Activated T-helper 2 cell treated with anti-CD3 and anti-CD28 coated beads, Interferon-gamma antibody, Interleukin-2, Interleukin-4, amounts not matched to agents 10 μg/mL and 5 μg/mL and 100 μg/mL, durations not matched to agents 14 hours and 24 hours and 36 hours (primary cell): ENCODE data around the gene TMEM53. TPM values are rescaled to one million over a fixed set of nuclear protein-coding genes. Genes with fewer than 3 reads are reported as not detected.

Source experiments
- DNase-seq: peaks from one replicate; pipeline ENCODE4 v3.0.0; 2021; ENCODE audit warnings: low spot score
- H3K27ac Mint-ChIP-seq: one replicate; pipeline ENCODE4 v1.8.0; 2021; ENCODE audit warnings: mixed read lengths
- H3K27me3 Mint-ChIP-seq: one replicate; pipeline ENCODE4 v1.8.0; 2021; ENCODE audit warnings: low read depth, mixed read lengths
- H3K36me3 Mint-ChIP-seq: one replicate; pipeline ENCODE4 v1.8.0; 2021; ENCODE audit warnings: low read depth, mixed read lengths
- H3K4me1 Mint-ChIP-seq: one replicate; pipeline ENCODE4 v1.8.0; 2021; ENCODE audit warnings: low read depth, mixed read lengths
- H3K4me3 Mint-ChIP-seq: one replicate; pipeline ENCODE4 v1.8.0; 2021; ENCODE audit warnings: low read depth, mild to moderate bottlenecking, moderate library complexity, mixed read lengths
- H3K9me3 Mint-ChIP-seq: one replicate; pipeline ENCODE4 v1.8.0; 2021; ENCODE audit warnings: mixed read lengths
- intact Hi-C: fragments of 100-400 bp; cut with micrococcal nuclease; formaldehyde crosslinking; loops from one replicate; pipeline ENCODE4 v1.15.1; 2023
- total RNA-seq: library from RNA; stranded (reverse); gene quantifications from 2 replicates; pipeline ENCODE4 v1.2.3, GENCODE V29; 2022

Gene TMEM53
- total RNA-seq, 1 donor from 2014 or later, result 6.7 TPM

- Mint-ChIP-seq H3K9me3 (no peaks in the 10 kb centered on the region), H3K27ac (no peak overlapping the region), H3K36me3 (no peaks in the 10 kb centered on the region), H3K4me3 (no peak overlapping the region), H3K4me1 (no peaks in the 10 kb centered on the region), H3K27me3 (no peaks in the 10 kb centered on the region)
- intact Hi-C loops, result no loop called here
- no peak for DNase-seq
Measured at GRCh38 chr1:44608141-44608540, 66.1 kb downstream of the TMEM53 start.

GRCh38 chr1:44606701-44607281 is 67.5 kb downstream of the TMEM53 start:
- Mint-ChIP-seq H3K4me3 (no peak overlapping the region), H3K36me3 (no peaks in the 10 kb centered on the region)

GRCh38 chr1:44605914-44606615 is 68.2 kb downstream of the TMEM53 start:
- Mint-ChIP-seq H3K4me3 (no peak overlapping the region), H3K4me1 (no peaks in the 10 kb centered on the region), H3K27ac (no peak overlapping the region), H3K9me3 (no peaks in the 10 kb centered on the region), H3K36me3 (no peaks in the 10 kb centered on the region), H3K27me3 (no peaks in the 10 kb centered on the region)
- intact Hi-C loops, result no loop called here
- DNase-seq, result no peak

More at GRCh38 chr1:44606701-44607281, 67.5 kb downstream of the TMEM53 start:
- Mint-ChIP-seq H3K27ac (no peak overlapping the region), H3K9me3 (no peaks in the 10 kb centered on the region), H3K27me3 (no peaks in the 10 kb centered on the region), H3K4me1 (no peaks in the 10 kb centered on the region)
- intact Hi-C loops, result no loop called here
- no peak for DNase-seq

GRCh38 chr1:44604157-44604955 is 69.9 kb downstream of the TMEM53 start:
- no peaks in the 10 kb centered on the region for H3K4me1 Mint-ChIP-seq
- intact Hi-C loops, result no loop called here
- H3K4me3 Mint-ChIP-seq, result no peak overlapping the region

GRCh38 chr1:44603718-44604117 is 70.6 kb downstream of the TMEM53 start:
- Mint-ChIP-seq H3K9me3 (no peaks in the 10 kb centered on the region), H3K4me3 (no peak overlapping the region), H3K36me3 (no peaks in the 10 kb centered on the region), H3K27me3 (no peaks in the 10 kb centered on the region), H3K4me1 (no peaks in the 10 kb centered on the region), H3K27ac (no peak overlapping the region)
- no peak for DNase-seq
- intact Hi-C loops, result no loop called here

More at GRCh38 chr1:44604157-44604955, 69.9 kb downstream of the TMEM53 start:
- DNase-seq, result no peak
- H3K36me3 Mint-ChIP-seq, result no peaks in the 10 kb centered on the region
- no peaks in the 10 kb centered on the region for H3K27me3 Mint-ChIP-seq
- no peaks in the 10 kb centered on the region for H3K9me3 Mint-ChIP-seq
- no peak overlapping the region for H3K27ac Mint-ChIP-seq

Other genes starting within 250 kb of the TMEM53 start
- 139 and 157 TPM in 2 replicates for gene ARMH1, start 233 bp upstream of the TMEM53 start, total RNA-seq
- gene RNU5D-1, start 56.7 kb upstream of the TMEM53 start, total RNA-seq, result not detected in 2 replicates
- 82.7 and 83.5 TPM in 2 replicates for gene KIF2C, start 65.4 kb upstream of the TMEM53 start, total RNA-seq
- 2,328 and 2,356 TPM in 2 replicates for gene RPS8, start 101.1 kb upstream of the TMEM53 start, total RNA-seq
- 0.91 and 1.7 TPM in 2 replicates for gene BEST4, start 113.7 kb upstream of the TMEM53 start, total RNA-seq
- gene PLK3, start 125.9 kb upstream of the TMEM53 start, total RNA-seq, result 128 and 135 TPM in 2 replicates
- 0.32 TPM in 1 of 2 replicates, not detected in the other for gene DYNLT4, start 132.9 kb upstream of the TMEM53 start, total RNA-seq
- 17.0 and 19.8 TPM in 2 replicates for gene BTBD19, start 134.0 kb upstream of the TMEM53 start, total RNA-seq
- gene PTCH2, start 168.8 kb upstream of the TMEM53 start, total RNA-seq, result 0.59 and 0.74 TPM in 2 replicates